Right ventricle myocardium inferior (tissue), 1 donor: ENCODE measurements around the gene HSD3B7. TPM values are rescaled to one million over a fixed set of nuclear protein-coding genes. Genes with fewer than 3 reads are reported as not detected.
"Not testable (repeated sequence)": the region's sequence is repeated elsewhere in the genome, so short reads cannot be mapped to it uniquely, and the experiment has no call there.

Experiments
- ATAC-seq: fragments of 200-7000 bp; cut with Tn5 transposase; one replicate; pipeline ENCODE4 v1.9.1; 2020; ENCODE audit warnings: mild to moderate bottlenecking, moderate library complexity
- DNase-seq: peaks from one replicate; pipeline ENCODE4 v3.0.0; 2021; ENCODE audit errors: missing footprints
- intact Hi-C: fragments of 100-400 bp; cut with DNase I; formaldehyde crosslinking; loops from one replicate; pipeline ENCODE4 v1.11.0; 2022
- long read RNA-seq: library from polyadenylated mRNA; unstranded; transcript quantifications from one replicate; pipeline ENCODE4 v2.0.0, GENCODE V29; 2021
- total RNA-seq: library from RNA; stranded (reverse); fragmentation: NEBNext Ultra II Directional; extraction: Animal tissue kit (Norgen Biotek cat#: 25700); gene quantifications from one replicate; pipeline ENCODE4 v1.2.1, GENCODE V29; 2021
- donor health status: DM: no; HTN: yes; CAD: no; lungs with severe emphysema.

HSD3B7 gene
- 7.0 TPM for total RNA-seq
- long read RNA-seq, partial matches to known transcripts: 3 of 9 reads
- long read RNA-seq, other reads (novel, unspliced or antisense): 2 of 9 reads

DNA sequence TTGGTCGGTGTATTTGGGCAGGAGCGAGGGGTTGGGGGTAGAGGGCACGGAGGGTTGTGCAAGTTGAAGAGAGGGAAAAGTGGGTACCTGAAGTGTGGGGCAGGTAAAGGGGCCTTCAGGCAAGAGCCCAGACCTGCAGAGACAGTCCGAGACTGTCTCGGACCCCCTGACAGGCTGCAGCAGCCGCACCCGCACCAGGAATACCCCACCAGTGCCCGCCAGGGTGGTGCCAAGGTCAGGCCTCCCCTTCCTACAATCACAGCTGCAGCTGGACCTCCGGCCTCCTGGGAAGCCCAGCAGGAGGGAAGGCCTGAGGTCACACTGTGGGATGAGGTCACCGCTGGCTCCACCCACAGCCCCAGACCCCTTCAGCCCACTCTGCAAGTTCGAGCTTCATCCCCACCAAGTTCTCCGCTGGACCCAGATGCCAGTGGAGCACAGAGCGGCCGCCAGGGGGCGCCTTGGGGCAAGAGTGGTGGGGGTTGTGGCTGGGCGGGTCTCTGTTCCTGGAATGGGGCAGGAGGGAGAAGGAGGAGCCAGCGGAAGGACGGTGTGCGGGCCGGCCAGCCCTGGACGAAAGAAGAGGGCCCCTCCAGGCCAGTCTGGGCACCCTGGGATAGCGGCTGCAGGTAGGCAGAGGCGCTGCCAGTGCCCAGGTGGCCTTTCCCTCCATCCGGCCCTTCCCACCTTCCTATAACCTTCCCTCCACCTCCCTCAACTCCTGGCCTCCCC lies at the start of gene HSD3B7:
HSD3B7 (plus strand) TSS at position 539 of the 732 bp plus-strand sequence. CDS start 452 bp downstream, outside the sequence.
- ATAC-seq (peak; percentile 91), DNase-seq (peak; percentile 96)
- intact Hi-C loops: loop anchor here (1.0 to 5.0 kb wide), 5 partner anchors 157 to 884 kb away; partner anchors contain the start of gene ARMC5

DNA sequence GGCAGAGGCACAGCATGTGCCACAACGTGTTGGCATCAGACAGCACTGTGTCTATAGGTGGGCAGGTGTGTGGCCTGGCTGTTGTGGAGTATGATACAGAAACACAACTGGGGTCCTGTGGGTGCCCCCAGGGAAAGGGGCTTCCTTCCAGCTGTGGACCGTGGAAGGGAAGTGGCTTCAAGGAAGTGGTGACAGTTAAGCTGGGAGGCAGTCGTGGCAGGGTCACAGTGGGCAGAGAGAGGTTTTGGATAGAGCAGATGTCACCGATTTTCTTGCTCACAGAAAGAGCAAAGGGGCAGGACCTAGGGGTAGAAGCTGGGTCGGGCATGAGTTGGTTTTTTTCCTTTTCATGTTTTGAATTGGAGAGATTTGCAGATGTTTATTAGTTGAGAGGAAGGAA lies 47.3 kb upstream of the HSD3B7 start:
- ATAC-seq (no peak), DNase-seq (peak; percentile 41)
- intact Hi-C loops: no loop called here

DNA sequence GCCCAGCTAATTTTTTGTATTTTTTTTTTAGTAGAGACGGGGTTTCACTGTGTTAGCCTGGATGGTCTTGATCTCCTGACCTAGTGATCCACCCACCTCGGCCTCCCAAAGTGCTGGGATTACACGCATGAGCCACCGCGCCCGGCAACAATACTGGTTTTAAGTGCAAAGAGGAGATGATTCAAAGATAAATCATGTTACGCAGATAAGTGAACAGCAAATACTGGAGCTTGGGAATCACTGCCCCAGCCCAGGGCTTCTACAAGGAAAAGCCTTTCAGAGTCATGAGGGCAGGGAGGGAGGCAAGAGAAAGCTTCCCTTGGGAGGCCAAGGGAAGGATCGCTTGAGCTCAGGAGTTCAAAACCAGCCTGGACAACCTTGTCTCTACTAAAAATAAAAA lies 45.4 kb upstream of the HSD3B7 start:
- ATAC-seq, intact Hi-C loops: not testable (repeated sequence)
- peak; percentile 11 for DNase-seq

DNA sequence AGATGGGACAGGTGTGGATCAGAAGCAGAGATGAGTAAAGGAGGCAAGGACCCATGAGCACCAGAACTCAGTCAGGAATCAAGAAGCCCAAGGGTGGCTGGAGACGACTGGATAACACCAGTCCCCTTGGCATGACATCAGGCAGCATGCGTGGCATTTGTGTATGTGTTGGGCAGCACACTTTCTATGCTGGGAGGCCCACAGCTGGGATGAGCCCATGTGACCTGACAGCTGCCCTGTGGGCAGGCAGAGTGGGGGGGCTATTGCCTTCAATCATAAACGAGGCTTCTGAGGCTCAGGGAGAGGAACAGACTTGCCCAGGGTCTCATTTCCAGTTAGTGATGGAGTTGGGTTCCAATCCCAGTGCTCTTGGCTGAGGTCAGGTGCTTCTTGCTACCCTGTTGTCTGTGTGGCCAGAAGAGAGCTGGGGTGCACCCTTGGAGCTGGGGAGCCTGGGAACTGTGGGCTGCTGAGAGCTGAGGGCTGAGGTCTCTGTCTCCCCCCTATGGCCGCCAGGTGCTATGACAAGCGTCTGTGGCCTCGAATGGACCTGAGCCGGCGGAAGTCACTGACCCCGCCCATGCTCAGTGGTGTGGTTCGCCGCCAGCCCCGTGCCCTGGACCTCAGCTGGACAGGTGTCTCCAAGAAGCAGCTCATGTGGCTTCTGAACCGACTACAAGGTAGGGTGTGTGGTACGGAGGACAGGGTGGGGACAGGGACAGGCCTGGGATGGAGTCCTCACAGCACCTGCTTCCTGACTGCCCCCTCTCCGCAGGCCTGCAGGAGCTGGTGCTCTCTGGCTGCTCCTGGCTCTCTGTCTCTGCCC lies 43.2 kb upstream of the HSD3B7 start:
- DNase-seq (peak; percentile 91), ATAC-seq (peak; percentile 90)
- intact Hi-C loops: no loop called here

DNA sequence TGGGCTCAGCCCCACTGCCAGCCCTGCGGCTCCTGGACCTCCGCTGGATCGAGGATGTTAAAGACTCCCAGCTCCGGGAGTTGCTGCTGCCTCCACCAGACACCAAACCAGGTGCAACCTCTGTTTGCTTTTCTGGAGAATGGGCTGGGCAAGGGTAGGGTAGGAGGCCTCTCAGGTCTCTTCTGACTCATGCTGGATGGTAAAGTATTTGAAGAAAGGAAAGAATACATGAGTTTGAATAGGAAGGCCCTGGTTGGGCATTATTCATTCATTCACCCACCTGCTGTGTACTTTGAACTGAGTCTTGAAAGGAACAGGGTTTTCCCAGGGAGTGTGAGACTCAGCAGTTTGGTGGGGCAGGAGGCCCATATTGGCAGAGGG lies 42.6 kb upstream of the HSD3B7 start:
- ATAC-seq (no peak), DNase-seq (no peak)
- intact Hi-C loops: no loop called here

DNA sequence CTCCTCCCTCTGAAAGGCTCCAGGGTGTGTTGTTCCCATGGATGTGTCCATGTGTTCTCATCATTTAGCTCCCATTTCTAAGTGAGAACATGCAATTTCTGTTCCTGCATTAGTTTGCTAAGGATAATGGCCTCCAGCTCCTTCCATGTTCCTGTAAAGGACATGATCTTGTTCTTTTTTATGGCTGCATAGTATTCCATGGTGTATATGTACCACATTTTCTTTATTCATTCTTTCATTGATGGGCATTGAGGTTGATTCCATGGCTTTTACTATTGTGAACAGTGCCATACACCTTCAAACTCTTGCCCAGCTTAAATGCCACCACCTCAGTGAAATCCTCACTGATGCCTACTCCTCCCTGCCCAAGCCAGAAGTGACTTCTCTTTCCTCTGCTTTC lies 40.7 kb upstream of the HSD3B7 start:
- intact Hi-C loops: no loop called here
- ATAC-seq (no peak), DNase-seq (no peak)

DNA sequence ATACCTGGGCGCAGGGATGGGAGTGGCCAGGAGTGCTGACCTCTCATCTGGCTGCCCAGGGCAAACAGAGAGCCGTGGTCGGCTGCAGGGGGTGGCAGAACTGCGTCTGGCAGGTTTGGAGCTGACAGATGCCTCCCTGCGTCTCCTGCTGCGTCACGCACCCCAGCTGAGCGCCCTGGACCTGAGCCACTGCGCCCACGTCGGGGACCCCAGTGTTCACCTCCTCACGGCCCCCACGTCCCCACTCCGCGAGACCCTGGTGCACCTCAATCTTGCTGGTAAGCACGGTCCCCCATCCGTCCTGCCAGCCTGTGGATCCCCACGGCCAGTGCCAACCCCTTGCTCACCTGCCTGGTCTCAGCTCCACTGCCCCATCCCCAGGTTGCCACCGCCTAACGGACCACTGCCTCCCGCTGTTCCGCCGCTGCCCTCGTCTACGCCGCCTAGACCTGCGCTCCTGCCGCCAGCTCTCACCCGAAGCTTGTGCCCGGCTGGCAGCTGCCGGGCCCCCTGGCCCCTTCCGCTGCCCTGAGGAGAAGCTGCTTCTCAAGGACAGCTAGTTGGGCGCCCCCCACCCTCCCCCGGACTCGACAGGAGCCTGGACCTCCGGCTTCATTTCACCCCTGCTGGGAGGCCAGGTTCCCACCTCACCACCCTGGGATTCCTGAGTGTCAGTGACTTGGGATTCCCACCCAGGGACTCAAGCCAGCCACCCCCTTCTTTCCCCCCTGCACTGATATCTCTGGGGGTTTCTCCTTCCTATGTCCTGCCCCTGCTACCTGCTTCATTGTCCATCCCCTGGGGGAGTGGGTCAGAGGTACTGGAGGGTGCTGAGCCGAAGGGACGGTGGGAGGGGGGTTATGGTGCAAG lies 38.1 kb upstream of the HSD3B7 start:
- ATAC-seq (no peak), DNase-seq (peak; percentile 60)
- intact Hi-C loops: no loop called here

DNA sequence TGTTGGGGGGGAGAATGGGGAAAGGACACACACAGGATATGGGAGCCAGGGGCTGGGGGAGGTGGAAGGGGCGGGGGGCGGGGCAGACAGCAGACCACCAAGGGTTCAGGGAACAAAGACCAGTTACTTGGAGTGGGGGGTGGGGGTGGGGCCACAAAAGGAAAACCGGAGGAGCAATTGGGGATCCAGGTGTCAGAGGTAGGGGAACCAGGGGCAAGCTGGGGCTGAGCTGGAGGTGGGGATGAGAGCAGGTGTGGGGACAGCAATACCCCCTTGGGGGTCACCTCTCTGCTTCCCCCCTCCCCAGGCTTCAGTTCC lies 37.5 kb upstream of the HSD3B7 start:
- no peak for DNase-seq
- no peak for ATAC-seq
- intact Hi-C loops: no loop called here

DNA sequence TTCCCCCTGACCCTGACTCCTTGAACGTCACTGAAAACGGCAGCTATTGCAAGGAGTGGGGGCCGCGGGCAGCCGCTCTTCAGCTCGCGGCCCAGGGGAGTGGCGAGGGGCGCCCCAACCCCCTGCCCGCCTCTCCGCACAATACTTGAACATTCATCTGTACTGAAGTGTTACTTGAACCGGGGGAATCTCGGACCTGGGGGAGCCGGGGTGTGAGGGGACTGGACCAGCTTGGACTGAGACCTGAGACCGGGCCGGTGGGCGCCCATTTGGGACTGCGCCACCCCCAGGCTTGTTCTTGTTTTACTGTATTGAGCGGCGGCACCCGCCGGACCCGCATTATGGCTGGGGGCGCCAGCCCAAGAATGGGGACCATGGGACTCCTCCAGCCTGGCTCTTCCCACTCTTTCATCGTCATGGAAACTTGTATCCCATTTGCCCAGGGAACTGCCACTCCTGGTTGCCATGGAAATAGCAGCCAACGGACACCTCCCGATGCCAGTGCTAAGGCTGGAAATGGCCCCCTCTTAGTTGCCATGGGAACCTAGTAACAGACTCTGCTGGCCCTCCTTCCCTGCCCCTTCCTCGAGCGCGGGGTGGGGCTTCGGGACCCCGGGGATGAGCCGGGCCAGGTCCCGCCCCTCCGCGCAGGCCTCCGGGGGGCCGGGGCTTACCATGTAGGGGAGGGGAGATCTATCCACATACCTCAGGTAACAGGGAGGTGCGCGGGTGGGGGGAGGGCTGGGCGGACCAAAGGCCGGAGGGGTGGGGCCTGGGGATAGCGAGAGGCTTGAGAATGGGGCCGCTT lies 36.9 kb upstream of the HSD3B7 start:
- ATAC-seq (peak; percentile 42), DNase-seq (peak; percentile 89)
- intact Hi-C loops: loop anchor here (2.0 kb wide), 1 partner anchor 25 kb away; the partner anchor contains the start of gene FBXL19

DNA sequence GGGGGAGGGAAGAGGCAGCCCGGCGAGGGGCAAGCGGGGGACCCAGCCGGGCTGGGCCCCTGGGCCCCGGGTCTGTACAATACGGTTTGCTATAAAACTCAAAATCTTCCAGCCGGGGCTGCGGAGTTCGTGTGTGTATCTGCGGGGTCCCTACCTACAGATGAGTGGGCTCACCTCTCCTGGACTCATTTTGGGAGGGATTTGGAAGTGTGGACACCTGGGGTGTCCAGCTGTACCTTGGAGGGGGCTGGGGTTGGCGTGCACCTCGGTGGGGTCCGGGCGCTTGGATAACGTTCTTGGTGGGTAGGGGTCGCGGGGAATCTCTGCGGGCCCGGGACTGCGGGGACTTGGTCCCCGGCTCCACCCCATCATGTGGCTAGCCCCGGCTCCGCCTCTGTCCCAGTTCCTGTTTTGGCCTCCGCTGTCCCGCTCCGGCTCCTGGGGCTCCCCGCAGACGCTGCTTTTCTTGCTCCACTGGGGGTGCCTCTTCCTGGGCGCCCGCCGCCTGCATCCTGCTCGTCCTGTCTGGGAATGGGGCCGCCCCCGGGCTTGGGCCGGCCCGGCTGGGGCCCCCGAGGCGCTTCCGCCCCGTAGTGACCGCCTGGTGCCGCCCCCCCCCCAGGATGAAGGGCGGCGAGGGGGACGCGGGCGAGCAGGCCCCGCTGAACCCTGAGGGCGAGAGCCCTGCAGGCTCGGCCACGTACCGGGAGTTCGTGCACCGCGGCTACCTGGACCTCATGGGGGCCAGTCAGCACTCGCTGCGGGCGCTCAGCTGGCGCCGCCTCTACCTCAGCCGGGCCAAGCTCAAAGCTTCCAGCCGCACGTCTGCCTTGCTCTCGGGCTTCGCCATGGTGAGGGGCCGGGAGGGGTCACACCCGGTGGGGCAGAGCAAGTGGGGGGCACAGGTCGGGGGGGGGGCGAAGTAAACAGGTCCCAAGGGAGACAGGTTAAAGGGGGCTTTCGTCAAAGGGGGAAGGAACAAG lies 36.0 kb upstream of the HSD3B7 start, which contains the start of gene ORAI3:
ORAI3 (plus strand) TSS at position 402 of the 983 bp plus-strand sequence; CDS start at position 624, 222 bp downstream.
- peak; percentile 76 for ATAC-seq
- intact Hi-C loops: loop anchor here (2.0 kb wide), 1 partner anchor 26 kb away; the partner anchor contains the start of gene FBXL19
- peak; percentile 92 for DNase-seq

DNA sequence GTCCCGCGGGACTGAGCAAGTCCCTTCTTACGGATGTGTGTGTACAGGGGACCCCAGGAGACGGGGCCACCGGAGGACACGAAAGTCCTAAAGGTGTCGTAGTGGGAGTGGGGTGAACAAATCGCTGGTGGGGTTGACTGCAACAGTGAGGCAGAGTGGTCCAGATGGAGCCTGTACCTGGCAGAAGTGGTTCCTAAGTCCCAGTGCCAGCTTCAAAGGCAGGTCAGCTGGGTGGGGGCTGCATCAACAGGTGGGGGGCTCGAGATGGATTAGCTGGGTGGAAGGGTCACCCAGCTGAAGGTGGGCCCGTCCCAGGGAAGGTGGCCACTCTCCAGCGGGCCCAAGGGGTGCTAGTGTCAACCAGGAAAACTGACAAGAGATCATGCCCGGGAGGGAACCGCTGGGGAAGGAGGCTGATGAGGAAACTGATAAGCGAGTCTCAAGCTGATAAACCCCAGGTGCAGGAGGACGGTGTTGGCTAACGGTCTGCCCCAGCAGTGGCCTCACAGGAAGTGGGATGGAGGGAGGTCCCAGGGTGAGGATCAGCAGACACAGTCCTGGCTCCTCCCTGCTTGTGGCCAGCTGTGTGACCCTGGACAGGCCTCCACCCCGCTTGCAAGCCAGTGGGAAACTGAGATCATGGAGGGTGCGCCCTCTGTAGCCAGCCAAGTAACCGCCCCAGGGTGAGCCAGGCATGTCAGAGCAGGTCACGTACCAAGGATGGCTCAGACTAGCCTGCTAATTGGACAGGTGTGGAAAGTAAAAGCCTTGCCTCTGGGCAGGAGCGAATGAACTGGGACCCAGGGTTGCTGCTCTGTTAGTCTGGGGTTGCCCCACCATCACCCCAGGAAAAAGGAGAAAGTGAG lies 35.1 kb upstream of the HSD3B7 start:
- DNase-seq (peak; percentile 92), ATAC-seq (peak; percentile 74)
- intact Hi-C loops: loop anchor here (2.0 to 10.0 kb wide), 2 partner anchors 27 to 925 kb away; partner anchors contain the start of genes FBXL19 and ZNF267

DNA sequence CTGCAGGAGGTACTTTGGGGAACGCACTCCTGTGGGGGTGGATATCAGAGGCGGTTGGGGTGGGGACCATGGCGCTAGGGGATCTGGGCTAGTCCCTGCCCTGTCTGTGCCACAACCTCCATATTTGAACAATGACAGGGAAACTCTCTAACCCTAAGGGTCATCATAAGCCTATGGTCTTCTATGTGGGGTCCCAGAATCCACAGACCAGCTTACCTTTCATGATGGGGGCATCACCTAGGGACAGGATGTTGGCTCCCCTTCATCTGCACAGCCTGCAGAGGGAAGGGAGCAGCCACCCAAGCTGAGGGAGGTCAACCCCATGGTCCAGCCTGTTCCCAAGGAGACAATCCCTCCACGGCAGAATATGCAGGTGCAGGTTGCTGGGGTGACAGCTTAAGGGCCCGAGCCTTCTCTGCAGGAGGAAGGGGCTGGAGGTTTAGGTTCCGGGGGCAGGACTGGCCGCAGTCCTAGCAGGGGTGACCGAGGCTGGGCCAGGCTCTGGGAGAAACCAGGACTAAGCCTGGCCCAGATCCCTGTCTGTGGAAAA lies 34.4 kb upstream of the HSD3B7 start:
- ATAC-seq (no peak), DNase-seq (no peak)
- intact Hi-C loops: loop anchor here (10.0 kb wide), 1 partner anchor 924 kb away; the partner anchor contains the start of gene ZNF267

DNA sequence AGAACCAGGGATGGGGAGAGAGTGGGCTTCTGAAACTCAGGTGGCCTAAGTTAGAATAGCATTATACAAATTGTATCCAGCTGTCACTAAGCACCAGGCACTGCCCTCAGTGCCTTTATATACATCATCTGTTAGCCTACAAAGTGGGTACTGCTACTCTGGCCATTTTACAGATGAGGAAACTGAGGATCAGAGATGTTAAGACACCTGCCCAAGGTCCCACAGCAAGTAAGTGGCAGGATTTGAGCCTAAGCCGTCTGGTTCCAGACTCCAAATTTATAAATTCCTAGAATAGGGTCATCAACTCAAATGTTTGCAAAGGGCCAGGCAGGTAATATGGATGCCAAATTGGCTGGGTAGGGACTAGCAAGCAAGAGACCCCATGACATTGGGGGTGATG lies 33.8 kb upstream of the HSD3B7 start:
- ATAC-seq: no peak
- no peak for DNase-seq
- intact Hi-C loops: loop anchor here (10.0 kb wide), 1 partner anchor 924 kb away; the partner anchor contains the start of gene ZNF267

DNA sequence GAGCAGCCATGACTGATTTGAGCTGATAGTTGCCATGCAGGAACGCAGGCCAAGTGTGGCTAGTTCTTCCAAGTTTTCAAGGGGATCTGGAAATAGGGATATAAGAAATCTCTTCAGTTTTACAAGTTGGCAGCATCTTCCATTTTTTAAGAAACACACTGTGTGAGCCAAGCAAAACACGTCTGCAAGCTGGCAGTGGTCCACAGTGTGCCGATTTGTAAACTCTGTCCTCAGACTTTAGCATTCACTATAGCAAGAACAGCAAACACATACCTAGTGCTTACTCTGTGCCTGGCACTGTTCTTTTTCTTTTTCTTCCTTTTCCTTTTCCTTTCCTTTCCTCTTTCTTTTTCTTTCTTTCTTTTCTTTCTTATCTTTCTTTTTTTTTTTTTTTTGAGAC lies 33.3 kb upstream of the HSD3B7 start:
- ATAC-seq: no peak
- intact Hi-C loops: loop anchor here (10.0 kb wide), 1 partner anchor 923 kb away; the partner anchor contains the start of gene ZNF267

DNA sequence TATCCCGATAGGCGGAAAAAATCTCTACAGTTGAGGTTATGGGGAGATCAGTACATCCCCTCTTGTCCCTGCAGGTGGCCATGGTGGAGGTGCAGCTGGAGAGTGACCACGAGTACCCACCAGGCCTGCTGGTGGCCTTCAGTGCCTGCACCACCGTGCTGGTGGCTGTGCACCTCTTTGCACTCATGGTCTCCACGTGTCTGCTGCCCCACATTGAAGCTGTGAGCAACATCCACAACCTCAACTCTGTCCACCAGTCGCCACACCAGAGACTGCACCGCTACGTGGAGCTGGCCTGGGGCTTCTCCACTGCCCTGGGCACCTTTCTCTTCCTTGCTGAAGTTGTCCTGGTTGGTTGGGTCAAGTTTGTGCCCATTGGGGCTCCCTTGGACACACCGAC lies 31.9 kb upstream of the HSD3B7 start:
- intact Hi-C loops: loop anchor here (10.0 kb wide), 1 partner anchor 922 kb away; the partner anchor contains the start of gene ZNF267
- no peak for DNase-seq
- ATAC-seq: no peak

More for the DNA sequence above, 33.3 kb upstream of the HSD3B7 start:
- no peak for DNase-seq
